NCI-H2081 (cell line): ENCODE measurements around the gene RFPL3.
"Not testable (repeated sequence)": the region's sequence is repeated elsewhere in the genome, so short reads cannot be mapped to it uniquely, and the experiment has no call there.

Source experiments
- DNase-seq, 2 experiments: peaks; one replicate each; lab custom pipeline; 2025; lab: John Stamatoyannopoulos, UW

Gene RFPL3

DNA sequence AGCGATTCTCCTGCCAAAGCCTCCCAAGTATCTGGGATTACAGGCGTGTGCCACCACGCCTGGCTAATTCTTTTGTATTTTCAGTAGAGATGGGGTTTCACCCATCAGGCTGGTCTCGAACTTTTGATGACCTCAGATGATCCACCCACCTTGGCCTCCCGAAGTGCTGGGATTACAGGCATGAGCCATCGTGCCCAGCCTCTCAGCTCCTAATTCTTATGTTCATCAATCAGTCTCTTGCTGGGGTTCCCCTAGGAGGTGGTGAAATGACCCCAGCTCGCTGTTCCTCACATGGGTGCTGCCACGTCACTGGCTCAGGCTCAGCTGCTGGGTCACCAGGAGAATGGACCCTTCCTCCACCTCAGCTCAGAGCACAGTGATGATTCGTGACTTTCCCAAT lies at the start of gene RFPL3:
Gene RFPL3, plus strand, starts transcription at position 301 of the 400 bp plus-strand sequence. CDS start 205 bp downstream, outside the sequence.
- DNase-seq, result not testable (repeated sequence)

- no peak for DNase-seq
Observed at GRCh38 chr22:32308191-32308590, 49.5 kb upstream of the RFPL3 start.

DNA sequence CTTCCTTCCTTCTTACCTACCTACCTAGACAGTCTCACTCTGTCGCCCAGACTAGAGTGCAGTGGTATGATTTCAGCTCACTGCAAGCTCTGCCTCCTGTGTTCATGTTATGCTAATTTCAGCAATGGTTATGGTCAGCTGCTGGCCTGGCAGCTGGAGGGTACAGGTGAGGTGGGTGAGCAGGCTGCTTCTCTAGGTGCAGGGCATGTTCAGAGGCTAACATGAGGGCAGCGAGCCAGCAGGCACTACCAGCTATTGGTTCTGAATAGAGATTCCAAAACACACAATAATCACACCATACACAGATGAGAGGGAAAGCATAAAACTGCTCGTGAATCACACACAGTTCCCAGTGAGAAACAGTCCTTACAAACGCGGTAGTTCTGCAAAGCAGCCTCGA lies 48.7 kb upstream of the RFPL3 start:
- no peak for DNase-seq

GRCh38 chr22:32309585-32310251 lies 47.9 kb upstream of the RFPL3 start:
- DNase-seq, result no peak

DNA sequence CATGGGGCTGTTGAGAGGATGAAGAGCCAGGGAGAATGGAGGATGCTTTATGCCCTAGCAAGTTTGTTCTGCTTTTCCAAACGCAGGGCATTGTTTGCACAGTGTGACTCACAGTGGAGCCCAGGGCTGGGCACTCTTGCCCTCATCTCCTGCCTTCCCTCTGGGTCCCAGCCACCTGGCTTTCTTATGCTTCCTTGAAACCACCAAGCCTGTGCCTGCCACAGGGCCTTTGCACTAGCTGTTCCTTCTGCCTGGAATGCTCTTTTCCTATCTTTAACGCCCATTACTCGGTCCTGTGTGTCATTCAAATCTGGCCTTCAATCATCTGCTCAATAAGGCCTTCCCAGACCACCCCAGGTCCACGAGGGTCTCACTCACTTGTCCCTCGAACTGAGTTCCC lies 46.9 kb upstream of the RFPL3 start:
- DNase-seq, result no peak

GRCh38 chr22:32311551-32312071 lies 46.1 kb upstream of the RFPL3 start:
- DNase-seq, result no peak

DNA sequence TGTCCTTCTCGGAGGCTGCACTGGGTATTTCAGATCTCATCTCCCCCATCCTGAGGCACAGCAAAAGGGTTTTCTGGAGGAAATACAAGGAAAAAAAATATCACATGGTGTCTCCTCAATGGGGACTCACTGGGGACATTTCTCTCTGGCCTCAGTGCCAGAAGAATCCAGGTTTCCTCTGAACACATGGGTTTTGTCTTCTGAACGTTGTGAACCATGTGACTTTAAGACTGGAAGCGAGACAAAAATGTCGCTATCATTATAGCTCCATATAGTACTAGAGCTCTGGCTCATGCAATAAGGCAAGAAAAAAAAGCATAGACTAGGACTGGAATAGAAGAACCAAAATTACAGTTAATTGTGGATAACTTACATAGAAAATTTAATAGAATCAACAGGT lies 44.9 kb upstream of the RFPL3 start:
- DNase-seq, result no peak

DNA sequence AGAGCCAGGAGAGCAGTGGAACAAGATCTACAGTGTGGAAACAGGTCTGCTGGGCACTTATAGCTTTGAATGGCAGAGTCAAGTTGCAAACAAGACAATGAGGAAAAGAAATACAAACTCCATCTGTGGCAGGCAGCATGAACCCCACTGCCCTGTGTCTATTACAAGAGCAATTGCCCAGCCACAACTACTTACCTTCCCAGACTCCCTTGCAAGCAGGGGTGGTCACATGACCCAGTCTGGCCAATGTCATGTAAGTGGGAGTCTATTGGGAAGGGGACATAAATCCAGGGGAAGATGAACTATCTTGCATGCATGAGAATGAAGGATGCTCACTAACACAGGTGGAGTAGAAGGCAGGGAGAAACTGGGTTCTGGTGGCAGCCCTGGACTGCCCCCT lies 44.1 kb upstream of the RFPL3 start:
- DNase-seq, result no peak

- DNase-seq, result no peak
Observed at GRCh38 chr22:32317524-32317923, 40.1 kb upstream of the RFPL3 start.

DNA sequence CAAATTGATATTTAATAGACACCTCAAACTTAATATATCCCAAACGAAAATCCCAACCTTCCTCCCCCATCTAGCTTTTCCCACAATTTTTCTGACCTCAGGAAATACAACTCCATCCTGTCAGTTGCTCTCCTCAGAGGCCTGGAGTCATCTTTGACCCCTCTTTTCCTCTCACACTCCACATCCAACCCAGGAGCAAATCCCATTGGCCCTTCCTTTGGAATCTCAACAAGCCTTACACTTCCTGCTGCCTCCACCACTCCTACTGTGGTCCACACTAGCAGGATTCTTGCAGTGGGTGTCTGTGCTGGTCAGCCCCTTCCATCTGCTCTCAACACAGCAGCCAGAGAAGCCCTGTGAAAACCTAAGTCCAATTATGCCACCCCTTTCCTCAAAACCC lies 39.3 kb upstream of the RFPL3 start:
- DNase-seq, result no peak

DNA sequence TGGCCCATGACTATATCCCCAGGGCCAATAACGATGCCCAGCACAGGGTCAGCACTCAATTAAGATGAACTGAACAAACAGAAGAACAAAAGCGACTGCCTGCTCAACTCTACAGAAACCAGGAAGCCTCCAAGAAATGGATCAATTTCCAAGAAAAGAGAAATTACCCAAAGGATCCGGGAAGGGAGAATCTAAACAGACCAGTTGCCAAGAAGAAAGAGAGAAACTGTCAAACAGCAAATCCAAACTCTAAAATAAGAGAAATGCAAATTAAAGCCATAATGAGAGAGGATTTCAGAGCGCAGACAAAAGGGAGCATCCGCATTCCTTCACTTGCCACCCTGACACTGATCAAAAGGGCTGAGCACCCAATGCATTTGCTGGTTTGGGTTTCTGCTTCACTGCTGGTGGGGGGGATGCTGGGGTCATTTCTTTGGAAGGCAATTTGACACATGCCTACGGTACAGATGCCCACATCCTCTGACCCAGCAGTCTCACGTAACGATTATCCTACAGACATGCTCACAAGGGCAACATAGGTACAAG lies 37.7 kb upstream of the RFPL3 start:
- no peak for DNase-seq

GRCh38 chr22:32322986-32323385 lies 34.7 kb upstream of the RFPL3 start:
- DNase-seq, result no peak

- no peak for DNase-seq
Observed at GRCh38 chr22:32323513-32324164, 34.0 kb upstream of the RFPL3 start.

DNA sequence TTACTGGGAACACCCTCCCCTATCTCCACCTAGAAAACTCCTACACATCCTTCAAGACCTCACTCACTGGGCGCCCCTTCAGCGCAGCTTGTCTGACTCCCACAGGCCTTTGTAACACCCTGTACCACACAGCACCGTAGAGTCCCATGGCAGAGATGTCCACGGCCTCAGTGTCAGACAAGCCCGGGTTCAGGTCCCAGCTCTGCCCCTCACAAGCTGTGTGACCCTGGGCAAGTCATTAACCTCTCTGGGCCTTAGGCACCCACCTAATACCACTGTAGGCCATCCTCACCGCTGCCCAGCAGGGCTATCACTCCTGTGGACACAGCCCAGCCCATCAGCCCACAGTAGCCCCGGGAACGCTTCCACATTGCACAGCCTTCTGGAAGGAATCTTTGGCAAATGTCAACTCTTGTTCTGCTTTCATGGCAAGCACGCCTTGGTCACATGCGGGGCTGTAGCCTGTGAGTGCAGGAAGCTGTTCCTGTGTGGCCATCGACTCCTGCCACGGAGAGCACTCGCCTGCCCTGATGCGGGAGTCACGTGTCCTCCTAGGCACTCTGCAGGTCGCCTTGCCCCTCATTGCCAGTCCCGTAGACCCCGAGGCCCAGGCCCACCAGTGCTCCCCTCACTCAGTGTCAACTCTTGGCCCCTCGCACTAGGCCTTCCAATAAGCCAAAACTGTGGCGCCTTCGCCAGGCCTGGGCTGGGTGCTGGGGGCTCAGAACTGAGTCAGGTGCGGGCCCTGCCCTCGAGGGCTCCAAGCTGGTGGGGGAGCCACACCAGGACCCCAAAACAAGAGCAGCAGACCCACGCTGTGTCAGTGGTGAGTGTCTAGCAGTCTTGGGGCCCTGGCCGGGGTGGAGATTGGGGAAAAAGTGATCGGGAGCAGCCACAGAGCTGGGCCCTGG lies 32.9 kb upstream of the RFPL3 start:
- DNase-seq, result no peak

DNA sequence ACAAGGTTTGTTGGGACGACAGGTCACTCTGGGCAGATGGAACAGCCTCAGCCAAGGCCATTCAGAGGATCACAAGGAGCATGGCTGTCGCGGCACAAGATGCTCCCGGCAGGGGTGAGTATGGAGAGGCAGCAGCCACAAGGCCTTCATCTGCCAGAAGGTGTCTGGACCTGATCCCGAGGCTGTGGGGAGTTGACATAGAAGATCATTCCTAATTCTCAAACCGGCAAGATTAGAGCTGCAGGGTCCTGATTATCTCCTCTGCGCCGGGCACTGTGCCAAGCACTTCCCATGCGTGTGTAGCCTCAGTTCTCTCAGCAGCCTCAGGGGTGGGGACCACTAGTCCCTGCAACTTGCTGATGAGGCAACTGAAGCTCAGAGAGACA lies 32.3 kb upstream of the RFPL3 start:
- no peak for DNase-seq

- no peak for DNase-seq
Observed at GRCh38 chr22:32325811-32326237, 31.8 kb upstream of the RFPL3 start.

DNA sequence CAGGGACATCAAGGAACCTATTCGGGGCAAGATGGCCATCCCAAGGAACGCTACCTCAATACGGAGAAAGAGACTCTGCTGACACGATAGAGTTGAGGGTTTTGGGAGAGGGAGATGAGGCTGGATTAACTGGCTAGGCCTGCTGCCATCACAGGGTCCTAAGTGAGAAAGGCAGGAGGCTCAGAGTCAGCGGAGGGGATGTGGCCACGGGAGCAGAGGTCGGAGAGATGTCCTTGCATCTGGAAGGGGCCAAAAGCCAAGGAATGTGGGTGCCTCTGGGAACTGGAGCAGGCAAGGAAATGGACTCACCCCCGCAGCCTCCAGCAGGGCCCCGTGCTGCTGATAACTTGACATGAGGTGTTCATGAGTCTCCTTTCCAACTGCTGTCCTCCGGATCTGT lies 31.0 kb upstream of the RFPL3 start:
- no peak for DNase-seq

GRCh38 chr22:32327066-32327465 lies 30.6 kb upstream of the RFPL3 start:
- DNase-seq, result no peak

- no peak for DNase-seq
Observed at GRCh38 chr22:32327596-32328171, 30.0 kb upstream of the RFPL3 start.

DNA sequence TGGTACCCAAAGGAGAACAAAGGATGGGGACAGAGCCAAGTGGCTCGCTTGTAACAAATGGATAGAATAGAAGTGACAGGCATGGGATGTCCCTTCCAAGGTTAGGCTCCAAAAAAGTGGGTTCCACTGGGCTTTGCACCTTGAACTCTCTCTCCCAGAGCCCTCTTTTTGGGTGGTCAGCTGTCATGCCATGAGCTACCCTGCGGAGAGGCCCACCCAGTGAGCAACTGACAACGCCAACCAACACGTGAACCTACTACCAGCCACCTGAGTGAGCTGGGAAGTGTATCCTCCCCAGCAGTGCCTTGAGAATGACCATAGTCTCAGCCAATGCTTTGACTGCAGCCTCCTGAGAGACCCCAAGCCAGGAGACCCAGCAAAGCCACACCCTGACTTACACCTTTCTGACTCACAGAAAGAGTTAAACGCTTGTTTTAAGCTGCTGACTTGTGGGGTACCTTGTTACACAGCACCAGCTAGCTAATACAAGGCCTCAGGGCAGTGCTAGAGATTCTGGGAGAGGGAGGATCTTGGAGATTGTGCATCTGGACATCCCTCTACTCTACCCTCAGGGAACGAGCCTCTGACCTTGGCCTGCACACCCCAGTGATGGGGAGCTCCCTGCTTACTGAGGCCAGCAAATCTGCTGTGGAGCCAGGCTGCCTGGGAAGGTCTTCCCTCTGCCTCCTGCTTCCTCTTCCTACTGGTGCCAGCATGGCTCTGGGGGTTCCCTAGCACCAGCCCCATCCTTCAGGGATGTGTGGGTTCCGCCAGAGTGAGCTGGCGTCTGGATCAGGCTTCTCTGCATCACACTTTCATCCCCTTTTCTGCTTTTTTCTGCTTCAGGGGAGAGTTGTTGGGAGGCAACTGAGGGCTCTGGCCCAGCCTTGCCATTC lies 29.1 kb upstream of the RFPL3 start:
- DNase-seq, result no peak

GRCh38 chr22:32329202-32329645 lies 28.4 kb upstream of the RFPL3 start:
- no peak for DNase-seq
